GM10266 (cell line): ENCODE results near the gene SLC39A5.

Source experiments
- DNase-seq: peaks from one replicate; pipeline ENCODE4 v3.0.0; 2012; ENCODE audit errors: extremely low spot score
- TF ChIP-seq, protein P1 (sequence below): IDR thresholded peaks from 2 replicates; pipeline ENCODE4 v1.5.1; 2012; ENCODE audit warnings: mild to moderate bottlenecking, low read depth; ENCODE audit not compliant: control insufficient read depth, insufficient read depth; ENCODE audit errors: missing control alignments

SLC39A5 gene

DNA sequence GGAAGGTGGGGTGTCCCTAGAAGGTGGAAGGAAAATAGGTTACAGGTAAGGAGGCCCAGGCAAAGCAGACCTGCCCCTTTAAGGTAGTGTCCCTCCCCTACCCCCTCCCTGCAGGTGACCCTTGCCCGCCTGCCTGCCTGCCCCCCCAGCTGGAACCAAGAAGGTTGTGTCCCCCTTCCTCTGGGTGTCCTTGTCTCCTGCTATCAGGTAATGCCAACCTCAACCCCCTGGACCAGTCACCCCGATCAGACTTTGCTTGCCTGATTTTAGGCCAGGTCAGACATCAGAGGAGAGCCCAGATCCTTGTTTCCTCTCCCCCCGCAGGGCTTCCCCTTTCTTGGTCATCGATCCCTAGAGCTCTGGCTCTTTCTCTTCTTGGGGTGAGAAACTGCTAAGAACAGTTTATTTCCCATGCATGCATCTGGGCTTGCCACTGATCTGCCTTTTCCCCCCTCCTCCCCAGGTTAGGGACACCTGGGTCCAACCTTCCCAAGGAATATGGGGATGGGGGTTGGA is at the start of gene SLC39A5:
Gene SLC39A5 (plus strand): TSS at position 136 of the 516 bp plus-strand sequence. CDS start 1,224 bp downstream, outside the sequence.
- peak; percentile 10 for DNase-seq
- TF ChIP-seq, protein P1, sequence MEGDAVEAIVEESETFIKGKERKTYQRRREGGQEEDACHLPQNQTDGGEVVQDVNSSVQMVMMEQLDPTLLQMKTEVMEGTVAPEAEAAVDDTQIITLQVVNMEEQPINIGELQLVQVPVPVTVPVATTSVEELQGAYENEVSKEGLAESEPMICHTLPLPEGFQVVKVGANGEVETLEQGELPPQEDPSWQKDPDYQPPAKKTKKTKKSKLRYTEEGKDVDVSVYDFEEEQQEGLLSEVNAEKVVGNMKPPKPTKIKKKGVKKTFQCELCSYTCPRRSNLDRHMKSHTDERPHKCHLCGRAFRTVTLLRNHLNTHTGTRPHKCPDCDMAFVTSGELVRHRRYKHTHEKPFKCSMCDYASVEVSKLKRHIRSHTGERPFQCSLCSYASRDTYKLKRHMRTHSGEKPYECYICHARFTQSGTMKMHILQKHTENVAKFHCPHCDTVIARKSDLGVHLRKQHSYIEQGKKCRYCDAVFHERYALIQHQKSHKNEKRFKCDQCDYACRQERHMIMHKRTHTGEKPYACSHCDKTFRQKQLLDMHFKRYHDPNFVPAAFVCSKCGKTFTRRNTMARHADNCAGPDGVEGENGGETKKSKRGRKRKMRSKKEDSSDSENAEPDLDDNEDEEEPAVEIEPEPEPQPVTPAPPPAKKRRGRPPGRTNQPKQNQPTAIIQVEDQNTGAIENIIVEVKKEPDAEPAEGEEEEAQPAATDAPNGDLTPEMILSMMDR = no peak

- no peak for DNase-seq
- TF ChIP-seq, protein P1 = no peak
Measured at GRCh38 chr12:56186957-56187356, 42.9 kb upstream of the SLC39A5 start.

GRCh38 chr12:56188131-56188777 is 41.6 kb upstream of the SLC39A5 start:
- TF ChIP-seq, protein P1 = no peak
- no peak for DNase-seq

DNA sequence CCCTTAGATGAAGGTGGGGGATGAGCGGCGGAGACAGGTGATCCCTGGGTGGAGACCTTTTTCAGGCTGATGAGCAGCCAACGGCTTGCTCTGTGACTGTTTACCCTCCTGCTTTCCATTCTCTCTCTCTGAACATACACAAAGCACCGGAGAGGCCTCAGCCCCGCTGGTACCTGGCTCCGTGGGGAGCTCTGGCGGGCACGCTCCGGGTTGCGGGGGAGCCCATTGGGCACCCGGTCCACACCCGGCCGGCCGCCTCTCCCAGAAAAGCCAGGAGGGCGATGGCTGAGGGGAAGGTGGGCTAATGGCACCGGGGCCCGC is 41.1 kb upstream of the SLC39A5 start:
- TF ChIP-seq, protein P1 = no peak

GRCh38 chr12:56189099-56189917 is 40.5 kb upstream of the SLC39A5 start, which contains the start of gene SMARCC2:
TSS of gene SMARCC2 (minus strand) at chr12:56189483. CDS start at chr12:56189461, 22 bp downstream.
- TF ChIP-seq, protein P1 = peak; percentile 93
- DNase-seq = peak; percentile 95

More for the DNA sequence above, 41.1 kb upstream of the SLC39A5 start:
- peak; percentile 43 for DNase-seq

DNA sequence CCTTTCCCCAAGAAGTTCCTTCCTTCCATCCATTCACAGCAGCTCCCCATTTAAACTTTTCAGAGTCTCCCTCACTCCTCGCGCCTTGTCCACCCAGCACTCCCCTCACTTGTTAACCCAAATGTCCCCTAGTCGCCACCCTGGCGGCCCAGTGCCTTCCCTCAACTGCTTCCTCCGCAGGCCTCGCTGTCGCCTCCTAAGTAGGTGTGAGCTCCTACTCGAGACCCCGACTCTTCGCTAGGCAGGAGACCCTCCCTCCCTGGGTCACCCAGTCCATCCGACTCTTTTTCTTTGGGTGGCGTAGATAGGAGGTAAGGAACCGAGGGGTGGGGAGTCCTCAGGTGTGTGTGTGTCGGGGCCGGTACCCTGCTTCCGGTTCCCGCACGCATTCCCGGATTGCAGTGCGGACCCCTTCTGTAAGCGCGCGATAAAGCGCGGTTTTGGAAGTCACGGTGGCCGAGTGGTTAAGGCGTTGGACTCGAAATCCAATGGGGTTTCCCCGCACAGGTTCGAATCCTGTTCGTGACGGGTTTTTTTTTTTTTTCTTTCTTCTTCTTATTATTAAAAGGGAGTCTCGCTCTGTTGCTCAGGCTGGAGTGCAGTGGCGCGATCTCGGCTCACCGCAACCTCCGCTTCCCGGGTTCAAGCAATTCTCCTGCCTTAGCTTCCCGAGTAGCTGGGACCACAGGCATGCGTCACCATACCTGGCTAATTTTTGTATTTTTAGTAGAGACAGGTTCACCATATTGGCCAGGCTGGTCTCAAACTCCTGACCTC is 39.7 kb upstream of the SLC39A5 start:
- TF ChIP-seq, protein P1 = no peak
- peak; percentile 81 for DNase-seq
